Ovary (tissue), 3 donors: Measurements from ENCODE around the gene C15orf62.

Experiments
- CTCF ChIP-seq, 3 donors: fragments of 450-650 bp in 2 of 3; fragments of 200-600 bp in 1 of 3; IDR thresholded peaks; one replicate each; pipeline versions ENCODE4 v1.5.1 to v1.8.0; 2016 to 2022; ENCODE audit warnings: antibody characterized with exemption in 3 of 3, mild to moderate bottlenecking in 1 of 3
- EP300 ChIP-seq: sonication (generic); formaldehyde crosslinking; IDR thresholded peaks from one replicate; pipeline ENCODE4 v1.6.1; 2017; ENCODE audit warnings: antibody characterized with exemption
- donor health status: DM: no; HTN: no; CAD: no.

- TF ChIP-seq CTCF (IDR thresholded peaks at IDR 0.05) (no peak), EP300 (no peak)
Observed at GRCh38 chr15:40821195-40821594, 51.4 kb downstream of the C15orf62 start.
